ENCODE measurements around the gene MAP10.

Gene MAP10

DNA sequence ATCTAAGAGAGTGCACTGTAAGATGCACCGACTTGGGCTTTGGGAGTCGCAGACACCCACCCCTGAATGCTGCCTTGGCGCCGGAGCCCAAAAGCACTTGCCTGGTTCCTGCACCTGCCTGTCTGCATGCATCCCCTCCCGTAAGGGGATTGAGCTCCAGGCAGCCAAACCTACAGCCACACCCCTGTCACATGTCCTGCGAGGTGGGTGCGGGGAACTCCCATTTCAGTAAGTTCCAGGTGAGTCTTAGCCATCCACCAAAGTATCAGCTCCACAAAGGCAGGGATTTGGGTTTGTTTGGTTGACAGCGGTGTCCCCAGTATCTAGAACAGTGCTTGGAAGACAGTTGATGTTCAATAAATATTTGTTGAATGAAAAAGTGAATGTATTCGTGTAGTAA is 31.5 kb upstream of the MAP10 start (continued):
- TF ChIP-seq ZNF518A (tag by site-specific recombination; conservative IDR thresholded peaks at IDR 0.05; ENCODE audit: low read depth) (no peak), ZNF645 (tag by site-specific recombination; IDR thresholded peaks at IDR 0.05) (no peak), ZNF580 (tag by site-specific recombination; IDR thresholded peaks at IDR 0.05) (no peak), ZNF132 (tag by site-specific recombination; IDR thresholded peaks at IDR 0.05; ENCODE audit: borderline replicate concordance) (no peak), ZBTB7A (tag by site-specific recombination; IDR thresholded peaks at IDR 0.05; ENCODE audit: low read depth) (no peak), BCL6B (tag by site-specific recombination; IDR thresholded peaks at IDR 0.05) (no peak), ZNF302 (tag by site-specific recombination; IDR thresholded peaks at IDR 0.05; ENCODE audit: low read depth) (no peak), ZNF560 (tag by site-specific recombination; IDR thresholded peaks at IDR 0.05; ENCODE audit: borderline replicate concordance) (no peak), SCRT1 (tag by site-specific recombination; IDR thresholded peaks at IDR 0.05; ENCODE audit: borderline replicate concordance) (no peak), ZNF10 (tag by site-specific recombination; IDR thresholded peaks at IDR 0.05) (no peak)

GRCh38 chr1:232776526-232777106 is 28.6 kb upstream of the MAP10 start:
- ChIA-PET CTCF (interaction anchor here (0.6 kb wide), 1 partner anchor 176 kb away, joined by 4 read pairs; no protein-coding TSS in a partner anchor), POLR2A (interaction anchor here (0.9 kb wide), 1 partner anchor 147 kb away, joined by 3 read pairs; the partner anchor contains the start of gene SIPA1L2)
- H3K4me3 ChIP-seq (ENCODE audit: low read depth, low read length) = no peak overlapping the region

DNA sequence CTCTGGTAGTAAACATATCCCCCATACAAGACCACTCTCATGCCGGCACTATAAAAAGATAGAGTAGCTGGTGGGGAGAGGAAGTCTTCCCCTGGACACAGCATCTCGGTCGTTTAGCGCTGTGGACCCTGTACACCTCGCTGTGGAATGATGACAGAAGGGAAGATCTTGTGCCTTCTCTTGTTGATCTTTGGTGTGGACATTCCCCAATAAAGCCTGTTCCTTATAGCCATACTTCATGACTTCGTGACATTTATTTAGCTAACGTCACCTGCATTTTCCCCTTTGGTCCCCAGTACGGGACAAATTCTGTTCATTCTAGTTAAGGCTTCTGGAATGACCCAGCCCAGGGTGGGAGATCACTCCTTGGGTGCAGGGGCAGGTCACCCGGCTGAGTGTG is 24.9 kb upstream of the MAP10 start:
- no peak overlapping the region for H3K4me3 ChIP-seq (ENCODE audit: low read depth, low read length)
- H3K27ac ChIP-seq (ENCODE audit: extremely low read depth, low read depth, low read length) = no peak overlapping the region
- H3K36me3 ChIP-seq (ENCODE audit: control insufficient read depth in 2 of 2, insufficient read depth in 1 of 2, low read length in 2 of 2) = no peaks in the 10 kb centered on the region
- no peaks in the 10 kb centered on the region for H3K9me3 ChIP-seq (ENCODE audit: control insufficient read depth, insufficient read depth, low read depth, low read length)
- ChIA-PET CTCF (interaction anchor here (0.5 kb wide), 1 partner anchor 76 kb away, joined by 3 read pairs; no protein-coding TSS in a partner anchor), POLR2A (no interaction called here)
- peaks cover 2% of the 10 kb centered on the region; the same call in 1 of the 2 replicates for H3K4me1 ChIP-seq (ENCODE audit: control insufficient read depth, insufficient read depth, low read length)
- TF ChIP-seq ZNF521 (tag by site-specific recombination; IDR thresholded peaks at IDR 0.05) = no peak
- TF ChIP-seq YY2 (tag by site-specific recombination; IDR thresholded peaks at IDR 0.05) = no peak
- no peak for TF ChIP-seq ZNF394 (tag by site-specific recombination; IDR thresholded peaks at IDR 0.05; ENCODE audit: borderline replicate concordance)
- TF ChIP-seq ZNF792 (tag by site-specific recombination; IDR thresholded peaks at IDR 0.05) = no peak
- TF ChIP-seq ZNF211 (tag by site-specific recombination; IDR thresholded peaks at IDR 0.05; ENCODE audit: low read depth) = no peak
- TF ChIP-seq ZNF514 (tag by site-specific recombination; IDR thresholded peaks at IDR 0.05) = no peak
- no peak for TF ChIP-seq KLF9 (tag by site-specific recombination; IDR thresholded peaks at IDR 0.05; ENCODE audit: low read depth)
- TF ChIP-seq SP2 (tag by site-specific recombination; IDR thresholded peaks at IDR 0.05) = no peak
- no peak for TF ChIP-seq ZNF354C (tag by site-specific recombination; IDR thresholded peaks at IDR 0.05; ENCODE audit: borderline replicate concordance, low read depth)
- no peak for TF ChIP-seq ZNF155 (tag by site-specific recombination; IDR thresholded peaks at IDR 0.05)
- TF ChIP-seq ZBTB1 (tag by site-specific recombination; IDR thresholded peaks at IDR 0.05) = no peak
- TF ChIP-seq ZEB2 (tag by site-specific recombination; IDR thresholded peaks at IDR 0.05) = no peak
- no peak for TF ChIP-seq ZNF133 (tag by site-specific recombination; IDR thresholded peaks at IDR 0.05)
- no peak for TF ChIP-seq ZNF585B (tag by site-specific recombination; IDR thresholded peaks at IDR 0.05)

More at GRCh38 chr1:232776526-232777106, 28.6 kb upstream of the MAP10 start:
- no peaks in the 10 kb centered on the region for H3K36me3 ChIP-seq (ENCODE audit: control insufficient read depth in 2 of 2, insufficient read depth in 1 of 2, low read length in 2 of 2)
- H3K27ac ChIP-seq (ENCODE audit: extremely low read depth, low read depth, low read length) = no peak overlapping the region
- no peaks in the 10 kb centered on the region for H3K9me3 ChIP-seq (ENCODE audit: control insufficient read depth, insufficient read depth, low read depth, low read length)
- peaks cover 2% of the 10 kb centered on the region; the same call in 1 of the 2 replicates for H3K4me1 ChIP-seq (ENCODE audit: control insufficient read depth, insufficient read depth, low read length)
- TF ChIP-seq ZNF341 (tag by site-specific recombination; IDR thresholded peaks at IDR 0.05; ENCODE audit: low read depth) (peak; percentile 68), BCL11B (tag by site-specific recombination; IDR thresholded peaks at IDR 0.05; ENCODE audit: low read depth) (no peak)
